Limb (tissue), 2 donors: ENCODE results near the gene SDHA.
A peak's percentile ranks its signal among the peaks of the same experiment; 100 is the strongest.
"Not testable (repeated sequence)": the region's sequence is repeated elsewhere in the genome, so short reads cannot be mapped to it uniquely, and the experiment has no call there.

Experiments
- DNase-seq, 2 donors: peaks; one replicate each; pipeline ENCODE4 v3.0.0-alpha.2; 2016; ENCODE audit errors: extremely low spot score in 2 of 2

Gene SDHA

DNA sequence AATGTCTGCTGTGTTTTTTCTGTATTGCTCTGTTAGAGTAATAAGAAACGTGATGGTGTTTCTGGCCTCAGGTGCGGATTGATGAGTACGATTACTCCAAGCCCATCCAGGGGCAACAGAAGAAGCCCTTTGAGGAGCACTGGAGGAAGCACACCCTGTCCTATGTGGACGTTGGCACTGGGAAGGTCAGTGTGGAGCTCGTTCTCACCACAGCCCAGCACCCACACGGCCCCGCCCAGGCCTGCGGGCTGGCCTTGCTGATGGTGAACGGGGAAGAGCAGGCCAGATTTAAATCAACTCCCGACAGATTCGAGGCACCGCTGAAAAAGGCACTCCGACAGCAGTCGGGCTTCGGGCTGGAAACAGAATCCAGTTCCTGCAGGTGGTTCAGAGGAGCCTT lies 36.2 kb downstream of the SDHA start:
- not testable (repeated sequence) for DNase-seq

DNA sequence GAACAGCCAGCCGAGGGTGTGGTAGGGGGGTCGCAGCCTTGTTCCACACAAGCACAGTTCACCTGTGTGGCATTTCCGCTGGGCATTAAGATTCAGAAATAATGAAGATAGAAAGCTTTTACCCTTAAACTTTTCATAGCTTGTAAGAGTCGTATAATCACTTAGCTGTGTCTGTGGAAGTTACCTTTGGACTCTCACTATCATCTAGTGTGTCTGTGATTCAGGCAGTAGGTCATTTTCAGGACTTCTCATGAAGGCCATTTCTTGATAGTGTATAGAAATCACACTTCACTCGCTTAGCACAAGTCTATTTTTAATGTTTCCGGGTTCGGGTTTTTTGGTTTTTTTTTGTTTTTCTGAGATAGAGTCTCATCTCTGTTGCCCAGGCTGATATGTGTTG lies 37.0 kb downstream of the SDHA start:
- not testable (repeated sequence) for DNase-seq

DNA sequence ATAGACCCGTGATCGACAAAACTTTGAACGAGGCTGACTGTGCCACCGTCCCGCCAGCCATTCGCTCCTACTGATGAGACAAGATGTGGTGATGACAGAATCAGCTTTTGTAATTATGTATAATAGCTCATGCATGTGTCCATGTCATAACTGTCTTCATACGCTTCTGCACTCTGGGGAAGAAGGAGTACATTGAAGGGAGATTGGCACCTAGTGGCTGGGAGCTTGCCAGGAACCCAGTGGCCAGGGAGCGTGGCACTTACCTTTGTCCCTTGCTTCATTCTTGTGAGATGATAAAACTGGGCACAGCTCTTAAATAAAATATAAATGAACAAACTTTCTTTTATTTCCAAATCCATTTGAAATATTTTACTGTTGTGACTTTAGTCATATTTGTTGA lies 38.2 kb downstream of the SDHA start:
- not testable (repeated sequence) for DNase-seq

DNA sequence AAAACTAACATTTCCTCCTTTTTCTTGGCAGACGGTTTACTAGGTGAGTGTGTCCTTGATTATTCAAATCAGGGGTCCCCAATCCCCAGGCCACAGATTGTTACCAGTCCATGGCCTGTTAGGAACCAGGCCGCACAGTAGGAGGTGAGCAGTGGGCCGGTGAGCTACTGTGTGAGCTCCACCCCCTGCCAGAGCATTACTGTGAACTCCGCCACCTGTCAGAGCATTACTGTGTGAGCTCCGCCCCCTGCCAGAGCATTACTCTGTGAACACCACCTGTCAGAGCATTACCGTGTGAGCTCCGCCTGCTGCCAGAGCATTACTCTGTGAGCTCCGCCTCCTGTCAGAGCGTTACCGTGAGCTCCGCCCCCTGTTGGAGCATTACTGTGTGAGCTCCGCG lies 39.0 kb downstream of the SDHA start:
- DNase-seq = no peak

DNA sequence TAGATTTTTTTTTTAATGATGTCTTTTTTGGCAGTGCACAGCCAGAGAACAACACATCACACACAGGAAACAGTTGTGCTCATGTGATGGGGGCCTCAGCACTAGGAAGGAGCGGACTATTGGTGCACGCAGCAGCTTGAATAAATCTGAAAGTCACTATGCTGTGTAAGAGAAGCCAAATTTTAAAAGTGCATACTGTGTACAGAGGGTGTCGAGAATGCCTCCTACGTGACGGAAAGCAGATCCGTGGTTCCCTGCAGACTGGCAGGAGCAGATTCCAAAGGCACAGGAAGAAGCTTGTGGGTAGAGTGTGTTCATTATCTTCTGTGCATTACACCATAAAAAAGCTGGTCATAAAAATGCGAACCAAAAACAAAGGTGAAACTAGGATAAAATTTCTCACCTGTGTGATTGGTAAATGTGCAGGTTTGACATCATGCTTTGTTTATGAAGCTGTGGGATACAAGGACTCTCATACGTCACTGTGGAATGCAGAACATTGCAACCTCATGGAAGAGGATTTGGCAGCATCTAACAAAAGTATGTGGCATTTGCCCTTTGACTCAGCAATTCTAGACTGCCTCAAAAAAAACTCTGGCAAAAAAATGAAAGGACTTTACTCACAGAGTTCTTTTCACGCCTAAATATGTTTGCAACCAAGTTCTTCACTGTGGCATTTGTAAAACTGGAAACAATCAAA lies 45.3 kb downstream of the SDHA start:
- DNase-seq = not testable (repeated sequence)

DNA sequence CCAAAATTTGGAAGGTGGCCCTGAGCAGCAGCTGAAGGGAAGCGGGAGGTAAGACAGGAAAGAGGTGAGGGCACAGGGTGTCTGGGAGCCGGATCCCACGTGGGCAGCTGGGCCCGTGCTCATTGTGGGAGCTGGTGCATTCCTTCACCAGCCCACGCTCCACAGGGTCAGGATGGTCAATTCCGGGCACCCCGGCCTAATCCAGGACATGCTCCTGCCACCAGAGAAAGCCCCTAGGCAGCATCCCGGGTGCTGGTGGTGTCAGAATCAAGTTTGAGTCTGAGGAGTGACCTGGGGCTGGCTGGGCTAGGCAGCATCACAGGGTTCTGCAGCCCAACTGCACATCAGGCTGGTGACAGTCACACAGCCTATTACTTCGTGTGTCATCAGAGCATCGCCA lies 46.2 kb downstream of the SDHA start:
- no peak for DNase-seq

DNA sequence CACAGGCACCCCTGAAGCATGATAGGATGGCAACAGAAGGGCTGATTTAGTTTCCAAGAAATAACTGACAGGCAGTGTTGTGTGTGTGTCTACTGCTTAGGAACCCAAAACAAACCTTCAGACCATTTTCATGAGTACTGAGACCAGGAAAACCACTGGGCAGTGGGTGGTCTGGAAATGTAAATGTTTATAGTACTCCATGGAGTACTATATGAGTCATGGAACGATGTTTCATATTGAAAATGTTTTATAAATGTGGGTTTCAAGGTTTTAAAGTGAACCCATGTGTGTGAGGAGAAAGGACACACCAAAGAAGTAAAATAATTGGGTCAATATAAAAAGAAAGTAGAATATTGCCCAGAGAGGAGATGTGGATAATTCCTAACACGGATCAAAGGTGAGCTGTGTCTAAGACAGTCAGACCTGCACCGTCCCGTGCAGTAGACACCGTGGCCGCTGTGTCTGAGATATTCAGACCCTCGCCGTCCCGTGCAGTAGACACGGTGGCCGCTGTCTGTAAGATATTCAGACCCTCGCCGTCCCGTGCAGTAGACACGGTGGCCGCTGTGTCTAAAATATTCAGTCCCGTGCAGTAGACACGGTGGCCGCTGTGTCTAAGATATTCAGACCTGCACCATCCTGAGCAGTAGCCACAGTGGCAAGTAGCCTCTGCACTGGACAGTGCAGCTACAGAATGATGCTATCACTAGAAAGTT lies 48.3 kb downstream of the SDHA start:
- peak in 1 of 2 donors; percentile 43 for DNase-seq

DNA sequence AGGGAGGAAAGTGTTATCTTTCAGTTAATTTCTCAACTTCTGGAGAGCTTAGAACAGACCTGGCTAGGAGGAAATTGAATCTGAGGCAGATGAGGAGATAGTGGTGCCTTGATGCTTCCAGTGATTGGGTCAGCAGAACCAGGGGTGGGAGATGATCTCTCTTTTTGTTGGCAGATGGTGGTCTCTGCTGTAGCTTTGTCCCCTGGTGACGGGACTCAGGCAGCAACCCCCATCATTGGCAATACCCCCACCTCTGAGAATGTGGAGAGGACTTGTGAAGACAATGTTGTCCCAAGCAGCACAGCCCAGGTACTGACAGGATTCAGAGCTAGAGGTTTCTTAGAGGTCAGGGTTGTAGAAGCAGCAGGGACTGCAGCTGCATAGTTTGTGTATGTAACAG lies 49.6 kb downstream of the SDHA start:
- no peak for DNase-seq

DNA sequence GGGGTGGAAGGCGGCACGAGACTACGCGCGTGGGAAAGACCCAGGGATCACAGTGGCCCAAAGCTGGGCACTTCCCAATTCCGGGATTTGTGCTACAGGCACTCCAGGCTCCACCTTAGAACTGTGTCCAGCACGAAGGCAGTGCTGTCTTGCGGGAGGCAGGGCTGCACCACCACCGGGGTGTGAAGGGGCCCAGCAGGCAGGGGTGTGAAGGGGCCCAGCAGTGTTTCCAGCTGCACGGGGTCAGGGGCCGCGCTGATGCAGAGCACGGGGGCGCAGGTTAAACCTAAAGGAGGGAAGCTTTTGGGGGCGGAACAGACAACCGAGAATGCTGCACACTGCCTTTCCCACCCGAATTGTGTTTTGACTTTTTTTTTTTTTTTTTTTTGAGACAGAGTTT lies 52.2 kb downstream of the SDHA start:
- DNase-seq = no peak

DNA sequence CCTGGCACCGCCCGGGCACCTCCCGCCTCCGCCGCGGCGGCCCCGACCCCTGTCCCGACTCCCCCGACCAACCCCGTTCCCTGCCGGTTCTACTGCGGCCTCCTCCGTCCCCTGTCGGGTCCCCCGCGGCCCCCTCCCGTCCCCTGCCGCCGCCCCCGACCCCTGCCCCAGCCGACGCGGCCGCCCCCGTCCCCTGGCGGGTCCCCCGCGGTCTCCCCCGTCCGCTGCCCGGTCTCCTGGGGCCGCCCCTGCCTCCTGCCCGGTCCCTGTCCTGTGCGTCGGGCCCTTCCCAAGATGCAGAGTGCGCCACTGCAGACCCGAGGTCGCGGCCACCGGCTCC lies 53.7 kb downstream of the SDHA start:
- DNase-seq = not testable (repeated sequence)

DNA sequence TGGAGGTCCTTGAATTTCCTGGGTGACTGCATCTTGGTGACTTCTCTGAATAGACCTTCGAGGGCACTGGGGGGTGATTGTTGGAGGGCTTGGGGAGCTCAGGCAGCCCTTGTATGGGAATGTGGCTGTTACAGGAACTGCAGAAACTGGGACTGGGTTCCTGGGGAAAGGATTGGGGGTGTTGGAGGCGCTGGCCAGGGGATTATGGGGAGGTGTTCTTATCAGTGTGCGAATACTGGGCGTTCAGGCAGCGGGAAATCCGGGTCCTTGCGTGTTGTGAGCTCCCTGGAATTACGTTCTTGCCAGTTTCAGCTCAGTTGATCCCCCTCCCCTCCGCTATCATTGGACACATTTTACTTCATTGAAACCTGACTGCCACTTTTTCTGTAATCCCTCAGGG lies 55.0 kb downstream of the SDHA start:
- DNase-seq = not testable (repeated sequence)

DNA sequence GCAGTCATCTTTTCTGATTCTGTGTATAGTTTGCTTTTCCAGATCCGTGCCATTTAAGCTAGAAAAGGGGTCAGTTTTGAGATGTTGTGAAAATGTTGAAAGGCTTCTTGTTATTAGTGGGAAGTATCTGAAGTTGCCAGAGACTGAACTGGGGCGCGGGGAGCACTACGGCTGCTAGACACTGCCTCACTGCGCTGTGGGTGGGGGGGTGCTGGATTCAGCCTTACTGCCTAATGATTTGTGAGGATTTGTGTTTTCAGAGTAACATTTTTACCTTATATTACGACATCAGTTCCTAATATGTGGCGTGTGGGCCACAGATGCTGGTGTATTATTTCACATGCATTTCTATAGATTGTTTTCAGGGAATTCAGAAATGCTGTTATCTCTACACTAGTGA lies 55.4 kb downstream of the SDHA start:
- DNase-seq = not testable (repeated sequence)

DNA sequence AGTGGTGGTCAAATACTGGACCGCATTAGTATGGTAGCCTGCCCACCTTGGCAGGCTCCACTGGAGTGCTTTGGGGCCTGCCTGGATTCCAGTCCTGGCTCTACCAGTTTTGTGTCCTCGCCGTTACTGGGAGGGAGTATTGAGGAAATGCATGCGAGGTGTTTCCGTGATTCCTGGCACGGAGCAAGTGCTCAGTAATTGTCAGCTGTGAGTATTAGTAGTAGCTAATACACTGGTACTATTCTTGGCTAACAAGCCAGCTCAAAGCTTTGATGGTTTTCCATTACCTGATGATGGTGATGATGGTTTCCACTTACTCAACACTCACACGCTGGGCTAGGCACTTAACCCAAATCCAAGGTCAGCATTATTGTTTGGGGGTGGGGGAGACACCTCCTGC lies 56.2 kb downstream of the SDHA start:
- not testable (repeated sequence) for DNase-seq

DNA sequence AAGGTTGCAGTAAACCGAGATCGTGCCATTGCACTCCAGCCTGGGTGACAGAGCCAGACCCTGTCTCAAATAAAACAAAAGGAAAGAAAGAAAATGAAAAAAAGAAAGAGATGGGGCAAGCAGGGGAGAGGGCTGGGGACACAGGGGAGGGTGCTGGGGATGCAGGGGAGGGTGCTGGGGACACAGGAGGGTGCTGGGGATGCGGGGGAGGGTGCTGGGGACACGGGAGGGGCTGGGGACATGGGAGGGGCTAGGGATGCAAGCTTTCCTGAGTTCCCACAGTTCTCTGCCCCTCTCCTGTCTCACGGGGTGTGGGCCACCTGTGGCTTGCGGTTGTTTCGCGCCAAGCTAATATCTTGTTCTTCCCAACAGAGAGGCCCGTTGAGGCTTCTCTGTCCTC lies 60.5 kb downstream of the SDHA start:
- no peak for DNase-seq

DNA sequence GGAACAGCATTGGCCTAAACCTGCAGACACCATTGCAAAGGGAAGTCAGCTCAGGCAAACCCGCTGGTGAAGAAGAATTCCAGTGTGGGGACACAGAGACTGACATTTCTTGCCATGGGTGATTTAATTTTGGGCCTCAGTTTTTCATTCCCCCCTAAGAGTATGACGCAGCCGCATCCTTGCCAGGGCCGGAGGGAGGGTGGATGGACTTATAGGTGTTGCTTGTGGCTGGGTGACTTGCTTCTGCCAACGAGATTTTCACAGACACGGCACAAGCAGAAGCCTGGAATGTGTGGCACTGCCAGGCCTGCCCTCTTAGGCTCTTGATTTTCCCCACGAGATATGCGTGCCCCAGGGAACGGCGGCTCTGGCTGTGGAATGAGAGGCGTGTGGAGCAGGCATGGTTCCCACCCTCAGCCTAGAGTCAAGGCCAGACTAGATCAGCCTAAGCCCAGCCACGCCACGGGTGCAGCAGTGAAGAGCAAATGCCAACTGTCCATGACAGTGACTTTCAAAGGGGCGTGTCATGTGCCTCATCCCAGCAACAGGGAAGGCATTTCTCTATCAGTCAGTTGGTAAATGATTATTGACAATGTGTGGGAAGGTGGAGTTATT lies 61.0 kb downstream of the SDHA start:
- not testable (repeated sequence) for DNase-seq

DNA sequence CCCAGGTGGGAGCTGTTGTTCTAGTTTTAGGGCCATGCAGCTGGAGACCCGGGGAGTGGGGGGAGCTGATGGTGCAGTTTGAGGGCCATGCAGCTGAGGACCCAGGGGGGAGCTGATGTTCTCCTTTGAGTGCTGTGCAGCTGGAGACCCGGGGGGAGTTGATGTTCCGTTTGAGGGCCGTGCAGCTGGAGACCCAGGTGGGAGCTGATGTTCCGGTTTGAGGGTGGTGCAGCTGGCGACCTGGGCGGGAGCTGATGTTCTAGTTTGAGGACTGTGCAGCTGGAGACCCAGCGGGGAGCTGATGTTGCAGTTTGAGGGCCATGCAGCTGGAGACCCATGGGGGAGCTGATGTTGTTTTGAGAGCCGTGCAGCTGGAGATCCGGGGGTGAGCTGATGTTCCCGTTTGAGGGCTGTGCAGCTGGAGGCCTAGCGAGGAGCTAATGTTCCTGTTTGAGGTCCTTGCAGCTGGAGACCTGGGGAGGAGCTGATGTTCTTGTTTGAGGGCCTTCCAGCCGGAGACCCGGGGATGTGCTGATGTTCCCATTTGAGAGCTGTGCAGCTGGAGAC lies 68.0 kb downstream of the SDHA start:
- DNase-seq = no peak

DNA sequence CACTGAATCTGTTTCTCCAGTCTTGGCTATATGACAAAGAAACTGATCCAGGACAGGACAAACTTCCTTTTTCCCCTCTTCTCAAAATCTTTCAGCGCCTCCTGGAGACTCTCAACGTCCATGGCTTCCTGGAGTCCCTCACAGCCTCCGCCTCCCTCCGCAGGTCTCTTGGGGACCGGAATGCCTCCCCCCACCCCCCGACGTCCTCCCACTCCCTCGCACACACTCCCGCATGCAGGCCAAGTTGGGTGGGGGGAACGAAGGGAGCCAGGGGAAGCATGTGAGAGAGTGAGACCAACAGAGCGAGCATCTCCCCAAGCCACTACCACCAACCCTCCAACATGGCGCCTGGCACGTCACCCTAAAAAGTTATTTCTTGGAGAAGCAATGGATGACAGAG lies 72.1 kb downstream of the SDHA start:
- not testable (repeated sequence) for DNase-seq

DNA sequence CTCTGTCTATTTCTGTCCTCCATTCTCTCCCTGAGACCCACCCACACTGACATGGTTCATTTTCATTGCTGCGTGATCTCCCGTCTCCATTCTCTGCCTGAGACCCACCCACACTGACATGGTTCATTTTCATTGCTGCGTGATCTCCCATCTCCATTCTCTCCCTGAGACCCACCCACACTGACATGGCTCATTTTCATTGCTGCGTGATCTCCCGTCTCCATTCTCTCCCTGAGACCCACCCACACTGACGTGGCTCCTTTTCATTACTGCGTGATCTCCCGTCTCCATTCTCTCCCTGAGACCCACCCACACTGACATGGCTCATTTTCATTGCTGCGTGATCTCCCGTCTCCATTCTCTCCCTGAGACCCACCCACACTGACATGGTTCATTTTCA lies 73.2 kb downstream of the SDHA start:
- not testable (repeated sequence) for DNase-seq

DNA sequence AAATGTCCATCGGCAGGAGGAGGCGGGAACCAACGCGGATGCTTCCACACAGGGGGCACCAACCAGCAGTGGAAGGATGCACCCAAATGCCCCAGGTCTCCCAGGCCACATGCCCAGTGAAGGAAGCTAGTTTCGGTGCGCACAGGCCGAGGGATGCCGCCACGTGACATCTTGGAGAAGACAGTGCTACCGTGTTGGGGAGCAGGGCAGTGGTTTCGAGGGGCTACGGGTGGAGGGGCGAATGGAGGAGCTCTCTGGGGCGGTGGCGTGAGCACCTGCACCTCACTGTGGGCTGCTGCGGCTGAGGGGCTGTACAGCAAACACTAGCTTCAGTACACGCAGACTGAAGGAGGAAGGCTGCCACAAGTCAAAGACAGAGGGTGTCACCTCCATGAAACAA lies 76.7 kb downstream of the SDHA start:
- DNase-seq = not testable (repeated sequence)

DNA sequence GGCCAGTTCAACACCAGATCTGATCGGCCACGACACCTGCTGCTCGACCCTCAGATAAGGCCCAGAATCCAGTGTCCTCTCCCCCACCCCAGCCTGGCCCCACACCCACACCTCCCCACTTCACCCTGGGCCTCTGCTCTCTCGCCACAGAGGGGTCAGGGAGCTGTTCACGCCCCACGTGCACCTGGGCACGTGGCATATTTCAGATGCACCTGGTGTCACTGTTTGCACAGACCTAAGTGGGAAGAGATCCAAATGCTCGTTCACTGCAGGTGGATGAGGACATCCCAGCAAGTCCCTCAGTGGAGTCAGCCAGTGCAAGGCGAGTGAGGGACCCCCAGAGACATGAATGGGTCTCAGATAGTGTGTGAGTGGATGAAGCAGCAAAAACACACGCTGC lies 78.1 kb downstream of the SDHA start:
- not testable (repeated sequence) for DNase-seq

DNA sequence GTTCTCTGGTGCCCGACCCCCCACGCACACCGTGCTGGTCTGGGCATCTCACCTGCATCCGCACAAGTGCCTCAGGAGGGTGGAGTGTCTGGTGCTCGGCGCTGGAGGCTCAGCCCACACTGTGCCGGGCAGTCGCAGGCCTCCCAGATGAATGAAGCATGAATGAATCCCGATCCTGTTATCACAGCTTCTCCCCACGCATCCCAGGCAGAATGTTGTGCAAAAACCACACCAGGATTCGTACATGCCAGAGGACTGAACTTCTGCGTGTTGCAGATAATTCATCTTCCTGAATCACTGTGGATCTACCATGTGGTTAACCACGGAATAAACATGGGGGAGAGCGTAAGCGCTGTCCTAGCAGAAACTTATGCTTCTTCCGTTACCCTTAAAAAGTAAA lies 78.8 kb downstream of the SDHA start:
- DNase-seq = not testable (repeated sequence)

DNA sequence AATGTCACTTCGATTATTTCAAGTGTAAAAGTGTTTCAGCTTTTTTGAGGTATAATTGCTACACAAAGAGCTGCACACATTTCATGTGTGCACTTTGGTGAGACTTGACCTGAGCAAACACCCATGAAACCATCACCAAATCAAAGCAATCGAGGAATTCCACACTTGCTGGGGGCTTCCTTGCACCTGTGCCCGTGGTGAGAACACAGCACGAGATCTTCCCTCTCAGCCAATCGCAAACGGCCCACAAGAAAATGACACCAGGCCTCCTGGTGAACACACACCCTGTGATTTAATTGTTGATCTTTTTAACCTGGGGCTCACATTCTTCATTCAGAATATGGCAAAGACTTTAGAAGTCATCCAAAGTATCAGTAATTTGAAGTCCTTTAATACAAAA lies 79.3 kb downstream of the SDHA start:
- DNase-seq = not testable (repeated sequence)
